PC-3 (cell line): ENCODE measurements around the gene MAPK4. TPM values are rescaled to one million over a fixed set of nuclear protein-coding genes. Genes with fewer than 3 reads are reported as not detected.

Experiments
- ATAC-seq: fragments of 200-7000 bp; cut with Tn5 transposase; 2 replicates; pipeline ENCODE4 v1.9.1; 2020; ENCODE audit warnings: mild to moderate bottlenecking, moderate library complexity
- BruUV-seq: library from RNA; stranded (reverse); fragments of 400-500 nt; replicated peaks from 2 replicates; lab custom pipeline; 2021; lab: Mats Ljungman, UMichigan
- CTCF ChIA-PET: fragments of 300-600 bp; sonication (Branson Sonifier 250); formaldehyde crosslinking; loops from one replicate; lab custom pipeline; 2022; ENCODE audit warnings: antibody characterized with exemption; lab: Charles Lee
- POLR2A ChIA-PET: fragments of 300-600 bp; sonication (Branson Sonifier 250); formaldehyde crosslinking; loops from one replicate; lab custom pipeline; 2022; ENCODE audit warnings: antibody characterized with exemption; ENCODE audit not compliant: unreplicated experiment; lab: Charles Lee
- DNase-seq: peaks from one replicate; pipeline ENCODE4 v3.0.0-alpha.2; 2015
- H2AFZ ChIP-seq: fragments of 300-600 bp; sonication (generic); 2 replicates; pipeline ENCODE4 v1.6.0; 2016; ENCODE audit warnings: antibody characterized with exemption, low read length
- H3F3A ChIP-seq: fragments of 300-600 bp; sonication (generic); one replicate; pipeline ENCODE4 v1.6.0; 2017; ENCODE audit warnings: antibody characterized with exemption, low read length, control low read depth, mild to moderate bottlenecking; ENCODE audit not compliant: unreplicated experiment
- H3K27ac ChIP-seq: fragments of 300-600 bp; sonication (generic); 2 replicates; pipeline ENCODE4 v1.5.1; 2016; ENCODE audit warnings: mild to moderate bottlenecking, low read length
- H3K27me3 ChIP-seq: fragments of 300-600 bp; sonication (generic); 2 replicates; pipeline ENCODE4 v1.6.1; 2016; ENCODE audit warnings: low read length, mixed read lengths
- H3K36me3 ChIP-seq: fragments of 300-600 bp; sonication (generic); 2 replicates; pipeline ENCODE4 v1.6.1; 2016; ENCODE audit warnings: low read depth, mixed run types, low read length, mixed read lengths
- H3K4me1 ChIP-seq: fragments of 300-600 bp; sonication (generic); 2 replicates; pipeline ENCODE4 v1.5.1; 2016; ENCODE audit warnings: low read length; ENCODE audit not compliant: insufficient read depth
- H3K4me2 ChIP-seq: fragments of 300-600 bp; sonication (generic); 2 replicates; pipeline ENCODE4 v1.6.0; 2016; ENCODE audit warnings: low read length
- H3K4me3 ChIP-seq: fragments of 300-600 bp; sonication (generic); 2 replicates; pipeline ENCODE4 v1.5.1; 2016; ENCODE audit warnings: mild to moderate bottlenecking, low read length, mixed read lengths
- H3K79me2 ChIP-seq: fragments of 300-600 bp; sonication (generic); 2 replicates; pipeline ENCODE4 v1.6.1; 2017; ENCODE audit warnings: low read length, mixed read lengths
- H3K9ac ChIP-seq: fragments of 300-600 bp; sonication (generic); 2 replicates; pipeline ENCODE4 v1.6.0; 2016; ENCODE audit warnings: mild to moderate bottlenecking, low read length
- H3K9me2 ChIP-seq: fragments of 300-600 bp; sonication (generic); replicated peaks from 2 replicates; pipeline ENCODE4 v1.6.1; 2016; ENCODE audit warnings: mixed run types, low read length, mixed read lengths
- H3K9me3 ChIP-seq: fragments of 300-600 bp; sonication (generic); 2 replicates; pipeline ENCODE4 v1.6.1; 2016; ENCODE audit warnings: low read length, mixed read lengths
- H4K20me1 ChIP-seq: fragments of 300-600 bp; sonication (generic); 2 replicates; pipeline ENCODE4 v1.6.1; 2016; ENCODE audit warnings: low read length, mixed read lengths
- CTCF ChIP-seq: fragments of 300-600 bp; sonication (generic); conservative IDR thresholded peaks from 2 replicates; pipeline ENCODE4 v1.5.1; 2017; ENCODE audit warnings: antibody characterized with exemption, low read depth, mild to moderate bottlenecking, low read length
- EZH2 ChIP-seq: fragments of 300-600 bp; sonication (generic); IDR thresholded peaks from one replicate; pipeline ENCODE4 v1.6.1; 2017; ENCODE audit warnings: antibody characterized with exemption, mild to moderate bottlenecking, low read length; ENCODE audit not compliant: unreplicated experiment
- EZH2phosphoT487 ChIP-seq: fragments of 300-600 bp; sonication (generic); IDR thresholded peaks from 2 replicates; pipeline ENCODE4 v1.6.1; 2018; ENCODE audit warnings: mild to moderate bottlenecking, antibody characterized with exemption, low read length, borderline replicate concordance
- intact Hi-C: fragments of 100-400 bp; cut with micrococcal nuclease; formaldehyde crosslinking; loops from 2 replicates; pipeline ENCODE4 v1.9.0; 2023
- total RNA-seq: library from RNA; depleted of rRNA; stranded (reverse); fragments of >200 nt; gene quantifications from 2 replicates; pipeline ENCODE4 v1.2.3, GENCODE V29; 2014

The MAPK4 gene
- total RNA-seq, 1 experiment from 2014 or later: not detected

- intact Hi-C loops: no loop called here
- ChIA-PET POLR2A (no interaction called here), CTCF (no interaction called here)
- no peak overlapping the region for H3K27ac ChIP-seq
- DNase-seq (no peak), ATAC-seq (no peak)
- no peaks in the 10 kb centered on the region for H3F3A ChIP-seq
- H3K79me2 ChIP-seq: no peaks in the 10 kb centered on the region
- no peaks in the 10 kb centered on the region for H3K9me3 ChIP-seq
- H4K20me1 ChIP-seq: no peaks in the 10 kb centered on the region
- TF ChIP-seq EZH2 (no peak), EZH2phosphoT487 (no peak), CTCF (no peak)
- no peaks in the 10 kb centered on the region for H3K4me1 ChIP-seq
- H3K27me3 ChIP-seq: no peaks in the 10 kb centered on the region
- no peaks in the 10 kb centered on the region for H3K9me2 ChIP-seq
- no peak overlapping the region for H3K4me2 ChIP-seq
- H3K9ac ChIP-seq: no peak overlapping the region
- no peak overlapping the region for H2AFZ ChIP-seq
- no peak overlapping the region for H3K4me3 ChIP-seq
- H3K36me3 ChIP-seq: no peaks in the 10 kb centered on the region
- no TSS peak for BruUV-seq
These were observed 95.0 kb downstream of the MAPK4 start for GRCh38 chr18:50654658-50655550.

- H2AFZ ChIP-seq: no peak overlapping the region
- no peaks in the 10 kb centered on the region for H3K36me3 ChIP-seq
- no peak for ATAC-seq
- DNase-seq: no peak
- no peaks in the 10 kb centered on the region for H4K20me1 ChIP-seq
- no peak overlapping the region for H3K9ac ChIP-seq
- H3F3A ChIP-seq: no peaks in the 10 kb centered on the region
- intact Hi-C loops: no loop called here
- H3K9me3 ChIP-seq: no peaks in the 10 kb centered on the region
- H3K4me1 ChIP-seq: no peaks in the 10 kb centered on the region
- TF ChIP-seq EZH2phosphoT487 (no peak), EZH2 (no peak), CTCF (no peak)
- H3K27me3 ChIP-seq: no peaks in the 10 kb centered on the region
- H3K27ac ChIP-seq: no peak overlapping the region
- no peaks in the 10 kb centered on the region for H3K9me2 ChIP-seq
- no TSS peak for BruUV-seq
- ChIA-PET POLR2A (no interaction called here), CTCF (no interaction called here)
- H3K4me3 ChIP-seq: no peak overlapping the region
- H3K79me2 ChIP-seq: no peaks in the 10 kb centered on the region
- no peak overlapping the region for H3K4me2 ChIP-seq
These were observed 96.5 kb downstream of the MAPK4 start for GRCh38 chr18:50656396-50656795.

- Histone ChIP-seq H3K27me3 (no peaks in the 10 kb centered on the region), H3K4me2 (no peak overlapping the region), H3K4me1 (no peaks in the 10 kb centered on the region), H3K4me3 (no peak overlapping the region), H2AFZ (no peak overlapping the region), H3F3A (no peaks in the 10 kb centered on the region), H4K20me1 (no peaks in the 10 kb centered on the region), H3K79me2 (no peaks in the 10 kb centered on the region), H3K27ac (no peak overlapping the region), H3K9ac (no peak overlapping the region), H3K9me3 (no peaks in the 10 kb centered on the region), H3K36me3 (no peaks in the 10 kb centered on the region), H3K9me2 (no peaks in the 10 kb centered on the region)
- no peak for ATAC-seq
- no TSS peak for BruUV-seq
- no peak for TF ChIP-seq EZH2phosphoT487
- no peak for TF ChIP-seq EZH2
- TF ChIP-seq CTCF: no peak
- ChIA-PET POLR2A (no interaction called here), CTCF (no interaction called here)
- intact Hi-C loops: no loop called here
- DNase-seq: no peak
These were observed 97.1 kb downstream of the MAPK4 start for GRCh38 chr18:50656841-50657470.
